ENCODE data around the gene CNPY4.
A peak's percentile ranks its signal among the peaks of the same experiment; 100 is the strongest.

CNPY4 gene

GRCh38 chr7:100119072-100119969, at the start of gene CNPY4, which contains the start of gene TAF6:
Gene CNPY4, plus strand, starts transcription at chr7:100119634. Its CDS starts 111 bp downstream, at chr7:100119745.
Gene TAF6, minus strand, starts transcription at chr7:100119358. Its CDS starts 5,149 bp downstream, at chr7:100114209.
- peak; percentile 98 for DNase-seq (ENCODE audit: low spot score)
- no peak for TF ChIP-seq CTCF (IDR thresholded peaks at IDR 0.05; ENCODE audit: extremely low read depth, insufficient read depth, missing control alignments)
- in situ Hi-C loops (cut with MboI; ENCODE audit: low pct_unique_long_range_greater_than_20kb, low sequenced_read_pairs, unreplicated experiment), result no loop called here

GRCh38 chr7:100069991-100070390, 49.4 kb upstream of the CNPY4 start:
- in situ Hi-C loops (cut with MboI; ENCODE audit: low pct_unique_long_range_greater_than_20kb, low sequenced_read_pairs, unreplicated experiment), result loop anchor here (10.0 kb wide), 1 partner anchor 75 kb away; no protein-coding TSS in a partner anchor
- TF ChIP-seq CTCF (IDR thresholded peaks at IDR 0.05; ENCODE audit: extremely low read depth, insufficient read depth, missing control alignments), result no peak
- DNase-seq (ENCODE audit: low spot score), result no peak

- TF ChIP-seq CTCF (IDR thresholded peaks at IDR 0.05; ENCODE audit: extremely low read depth, insufficient read depth, missing control alignments), result no peak
- DNase-seq (ENCODE audit: low spot score), result no peak
- in situ Hi-C loops (cut with MboI; ENCODE audit: low pct_unique_long_range_greater_than_20kb, low sequenced_read_pairs, unreplicated experiment), result loop anchor here (10.0 kb wide), 1 partner anchor 76 kb away; no protein-coding TSS in a partner anchor
Observed at GRCh38 chr7:100071018-100071723, 48.3 kb upstream of the CNPY4 start.

- DNase-seq (ENCODE audit: low spot score), result no peak
- no peak for TF ChIP-seq CTCF (IDR thresholded peaks at IDR 0.05; ENCODE audit: extremely low read depth, insufficient read depth, missing control alignments)
- in situ Hi-C loops (cut with MboI; ENCODE audit: low pct_unique_long_range_greater_than_20kb, low sequenced_read_pairs, unreplicated experiment), result loop anchor here (10.0 kb wide), 1 partner anchor 78 kb away; no protein-coding TSS in a partner anchor
Observed at GRCh38 chr7:100072462-100072861, 47.0 kb upstream of the CNPY4 start.

- DNase-seq (ENCODE audit: low spot score), result no peak
- in situ Hi-C loops (cut with MboI; ENCODE audit: low pct_unique_long_range_greater_than_20kb, low sequenced_read_pairs, unreplicated experiment), result loop anchor here (10.0 kb wide), 1 partner anchor 80 kb away; no protein-coding TSS in a partner anchor
- no peak for TF ChIP-seq CTCF (IDR thresholded peaks at IDR 0.05; ENCODE audit: extremely low read depth, insufficient read depth, missing control alignments)
Observed at GRCh38 chr7:100074841-100075240, 44.6 kb upstream of the CNPY4 start.

- TF ChIP-seq CTCF (IDR thresholded peaks at IDR 0.05; ENCODE audit: extremely low read depth, insufficient read depth, missing control alignments), result no peak
- DNase-seq (ENCODE audit: low spot score), result no peak
- in situ Hi-C loops (cut with MboI; ENCODE audit: low pct_unique_long_range_greater_than_20kb, low sequenced_read_pairs, unreplicated experiment), result loop anchor here (10.0 kb wide), 1 partner anchor 81 kb away; no protein-coding TSS in a partner anchor
Observed at GRCh38 chr7:100075418-100075817, 44.0 kb upstream of the CNPY4 start.
